ENCODE results near the gene WDR82.

WDR82 gene

GRCh38 chr3:52227766-52228165 is 50.7 kb downstream of the WDR82 start:
- no peak for TF ChIP-seq CTCF (conservative IDR thresholded peaks at IDR 0.05)
- no peak overlapping the region for H3K27ac ChIP-seq

GRCh38 chr3:52227117-52227516 is 51.3 kb downstream of the WDR82 start:
- H3K27ac ChIP-seq: no peak overlapping the region
- no peak; the same call in 1 of the 2 replicates for TF ChIP-seq CTCF (conservative IDR thresholded peaks at IDR 0.05)

- TF ChIP-seq CTCF (conservative IDR thresholded peaks at IDR 0.05): no peak
- no peak overlapping the region for H3K27ac ChIP-seq
Observed at GRCh38 chr3:52226229-52226817, 52.1 kb downstream of the WDR82 start.

GRCh38 chr3:52225452-52226228 is 52.8 kb downstream of the WDR82 start, which contains the start of gene TLR9:
TLR9 (minus strand) TSS chr3:52225645; CDS start chr3:52225529, 116 bp downstream.
- no peak for TF ChIP-seq CTCF (conservative IDR thresholded peaks at IDR 0.05)
- H3K27ac ChIP-seq: no peak within 1 kb of the TSS

- TF ChIP-seq CTCF (conservative IDR thresholded peaks at IDR 0.05): no peak
- no peak overlapping the region for H3K27ac ChIP-seq
Observed at GRCh38 chr3:52223449-52224408, 54.7 kb downstream of the WDR82 start.

GRCh38 chr3:52222319-52223221 is 55.9 kb downstream of the WDR82 start:
- no peak for TF ChIP-seq CTCF (conservative IDR thresholded peaks at IDR 0.05)

More at GRCh38 chr3:52222319-52223221, 55.9 kb downstream of the WDR82 start:
- H3K27ac ChIP-seq: no peak overlapping the region
